Stomach (tissue), 9 donors: ENCODE results near the gene CAMKK1. TPM values are rescaled to one million over a fixed set of nuclear protein-coding genes. Genes with fewer than 3 reads are reported as not detected.

Experiments
- DNase-seq, 2 donors: peaks; one replicate each; pipeline versions ENCODE4 v3.0.0 to v3.0.0-alpha.2; 2013 to 2019
- H3K27ac ChIP-seq, 5 donors: fragments of 200-600 bp in 4 of 5; sonication (generic) in 4 of 5; one replicate each; pipeline ENCODE4 v1.5.1; 2013 to 2019; ENCODE audit warnings: mild to moderate bottlenecking in 1 of 5, moderate library complexity in 1 of 5
- H3K27me3 ChIP-seq, 3 donors: fragments of 200-600 bp; sonication (generic); one replicate each; pipeline ENCODE4 v1.5.1; 2017 to 2019; ENCODE audit warnings: mixed run types in 1 of 3
- H3K36me3 ChIP-seq, 4 donors: fragments of 200-600 bp; sonication (generic); 1 replicate in 3 of 4; 2 replicates in 1 of 4; pipeline ENCODE4 v1.5.1; 2016 to 2019
- H3K4me1 ChIP-seq, 4 donors: fragments of 200-600 bp; sonication (generic); one replicate each; pipeline ENCODE4 v1.5.1; 2016 to 2019
- H3K4me3 ChIP-seq, 4 donors: fragments of 200-600 bp; sonication (generic) in 3 of 4; one replicate each; pipeline ENCODE4 v1.5.1; 2016 to 2019; ENCODE audit warnings: mild to moderate bottlenecking in 1 of 4
- H3K9me3 ChIP-seq, 4 donors: fragments of 200-600 bp; sonication (generic); one replicate each; pipeline ENCODE4 v1.5.1; 2016 to 2019
- CTCF ChIP-seq, 7 experiments: fragments of 450-650 bp in 4 of 7; fragments of 200-600 bp in 3 of 7; sonication (generic) in 3 of 7; IDR thresholded peaks; one replicate each; pipeline ENCODE4 v1.5.1; 2016 to 2019; ENCODE audit warnings: antibody characterized with exemption in 7 of 7, control low read depth in 2 of 7, mild to moderate bottlenecking in 1 of 7
- EP300 ChIP-seq: sonication (generic); formaldehyde crosslinking; IDR thresholded peaks from one replicate; pipeline ENCODE4 v1.6.1; 2017; ENCODE audit warnings: antibody characterized with exemption
- POLR2A ChIP-seq, 4 donors: fragments of 450-650 bp; IDR thresholded peaks; one replicate each; pipeline ENCODE4 v1.6.1; 2016; ENCODE audit warnings: antibody characterized with exemption in 4 of 4, control low read depth in 2 of 4, mild to moderate bottlenecking in 1 of 4, moderate library complexity in 1 of 4
- POLR2AphosphoS5 ChIP-seq, 3 donors: sonication (generic); formaldehyde crosslinking; IDR thresholded peaks; one replicate each; pipeline ENCODE4 v1.6.1; 2016; ENCODE audit warnings: antibody characterized with exemption in 3 of 3
- WGBS, 5 donors: extraction: QIAGEN DNeasy Blood & Tissue Kit in 3 of 5; methylation state at CpG; one replicate each; pipeline versions ENCODE4 v1.1.5 to v1.1.7; 2013 to 2018; 5-methylcytosine and 5-hydroxymethylcytosine counted together
- intact Hi-C: fragments of 100-400 bp; cut with DNase I; formaldehyde crosslinking; loops from one replicate; pipeline ENCODE4 v1.15.1; 2023; ENCODE audit warnings: low total_unique reads
- polyA plus RNA-seq, 3 donors: library from polyadenylated mRNA; stranded (reverse); fragments of 200-250 nt; gene quantifications; one replicate each; pipeline ENCODE4 v1.2.3, GENCODE V29; 2013
- total RNA-seq, 5 donors: library from RNA; depleted of rRNA; stranded (reverse); fragments of >200 nt; gene quantifications; one replicate each; pipeline versions ENCODE4 v1.1.0 to v1.2.3, GENCODE V29; 2014 to 2016
- donor health status: healthy with polysubstance abuse.
- donor health status: Bipolar disorder and iron deficiency.
- donor health status: healthy.

The CAMKK1 gene
- total and polyA plus RNA-seq, 8 donors, result 0.58 to 15.1 (median 4.6) TPM

GRCh38 chr17:3861761-3862681, 30.8 kb downstream of the CAMKK1 start:
- Histone ChIP-seq H3K27ac (no peak overlapping the region), H3K36me3 (peaks cover 0 to 26% (median 23%) of the 10 kb centered on the region in 4 donors), H3K27me3 (no peaks in the 10 kb centered on the region), H3K4me1 (peaks cover 0 to 11% (median 5%) of the 10 kb centered on the region in 4 donors), H3K4me3 (no peak overlapping the region), H3K9me3 (no peaks in the 10 kb centered on the region)
- 86 to 92% (median 89%) methylated on average over 22 to 28 of the region's 28 CpGs for WGBS, 5 donors
- TF ChIP-seq POLR2AphosphoS5 (IDR thresholded peaks at IDR 0.05) (no peak), EP300 (no peak), POLR2A (IDR thresholded peaks at IDR 0.05) (no peak), CTCF (IDR thresholded peaks at IDR 0.05) (no peak)
- DNase-seq, result no peak
- intact Hi-C loops, result no loop called here

DNA sequence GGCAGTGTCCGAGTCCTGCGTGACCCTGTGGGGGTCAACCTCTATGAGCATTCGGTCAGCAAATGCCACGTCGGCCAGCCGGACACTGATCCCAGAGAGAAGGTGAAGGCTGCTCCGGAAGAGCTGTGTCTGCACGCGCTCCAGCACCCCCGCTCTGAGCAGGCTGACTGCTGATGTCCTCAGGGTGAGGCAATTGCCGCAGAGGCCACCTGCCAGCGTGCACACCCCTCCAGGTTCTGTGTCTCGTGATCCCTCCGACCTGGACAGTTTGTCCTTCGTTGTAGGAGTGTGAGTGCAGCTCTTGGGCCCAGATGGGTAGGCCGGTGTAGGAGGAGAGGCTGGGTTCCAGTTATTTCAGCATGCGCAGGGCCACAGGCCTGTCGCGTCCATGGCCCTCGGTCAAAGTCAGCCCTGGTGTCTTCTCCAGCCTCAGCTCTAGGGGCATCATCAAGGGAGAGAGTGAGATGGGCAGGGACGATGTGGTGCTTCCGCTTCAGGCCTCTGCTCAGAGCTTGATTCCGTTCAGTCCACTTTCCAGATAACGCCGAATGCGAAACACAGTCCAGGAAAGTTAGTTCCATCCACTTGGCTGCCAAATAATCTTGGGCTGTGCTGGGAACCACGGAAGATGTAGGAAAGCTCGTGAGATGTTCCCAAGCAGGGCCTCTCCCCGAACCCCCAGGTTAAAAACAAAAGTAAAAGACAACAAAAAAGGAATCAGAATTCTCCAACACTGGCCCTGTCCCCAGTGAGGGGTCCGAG, 31.7 kb downstream of the CAMKK1 start:
- Histone ChIP-seq H3K9me3 (no peaks in the 10 kb centered on the region), H3K4me3 (no peak overlapping the region), H3K4me1 (peaks cover 0 to 11% (median 5%) of the 10 kb centered on the region in 4 donors), H3K27me3 (no peaks in the 10 kb centered on the region), H3K36me3 (peaks cover 0 to 26% (median 23%) of the 10 kb centered on the region in 4 donors), H3K27ac (no peak overlapping the region)
- no peak for DNase-seq
- 92 to 96% (median 94%) methylated on average over 23 to 30 of the region's 30 CpGs for WGBS, 5 donors
- TF ChIP-seq EP300, result no peak
- TF ChIP-seq POLR2A (IDR thresholded peaks at IDR 0.05), result no peak
- no peak for TF ChIP-seq POLR2AphosphoS5 (IDR thresholded peaks at IDR 0.05)
- TF ChIP-seq CTCF (IDR thresholded peaks at IDR 0.05), result no peak
- intact Hi-C loops, result no loop called here

DNA sequence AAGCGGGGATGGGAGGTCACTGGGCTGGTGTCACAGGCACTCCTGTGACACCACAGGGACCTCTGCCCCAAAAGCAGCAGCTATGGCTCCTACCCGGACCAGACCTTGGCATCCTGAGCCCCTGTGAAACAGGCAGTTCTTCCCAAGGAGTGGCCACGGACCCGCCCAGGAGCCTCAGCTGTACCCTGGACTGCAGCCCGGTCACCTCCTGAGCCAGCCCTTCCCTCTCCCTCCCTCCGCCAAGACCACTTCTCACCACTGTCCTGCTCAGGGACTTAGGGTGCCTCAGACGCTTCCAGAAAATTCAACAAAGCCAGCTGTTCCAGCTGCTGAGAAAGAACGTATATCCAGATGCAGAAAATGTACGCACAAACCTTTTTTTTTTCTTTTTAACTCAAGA, 32.9 kb downstream of the CAMKK1 start:
- intact Hi-C loops, result no loop called here
- 68 to 84% (median 74%) methylated on average over 7 to 9 of the region's 9 CpGs for WGBS, 5 donors
- H3K27ac ChIP-seq, result no peak overlapping the region
- H3K36me3 ChIP-seq, result peaks cover 0 to 26% (median 21%) of the 10 kb centered on the region in 4 donors
- H3K9me3 ChIP-seq, result no peaks in the 10 kb centered on the region
- TF ChIP-seq POLR2AphosphoS5 (IDR thresholded peaks at IDR 0.05) (no peak), CTCF (IDR thresholded peaks at IDR 0.05) (no peak), EP300 (no peak), POLR2A (IDR thresholded peaks at IDR 0.05) (no peak)
- H3K4me3 ChIP-seq, result no peak overlapping the region
- H3K27me3 ChIP-seq, result no peaks in the 10 kb centered on the region
- H3K4me1 ChIP-seq, result peaks cover 0 to 5% (median under 1%) of the 10 kb centered on the region in 4 donors
- peak in 1 of 2 donors; percentile 62 for DNase-seq
